Measurements from ENCODE around the gene SRRM1.

SRRM1 gene

DNA sequence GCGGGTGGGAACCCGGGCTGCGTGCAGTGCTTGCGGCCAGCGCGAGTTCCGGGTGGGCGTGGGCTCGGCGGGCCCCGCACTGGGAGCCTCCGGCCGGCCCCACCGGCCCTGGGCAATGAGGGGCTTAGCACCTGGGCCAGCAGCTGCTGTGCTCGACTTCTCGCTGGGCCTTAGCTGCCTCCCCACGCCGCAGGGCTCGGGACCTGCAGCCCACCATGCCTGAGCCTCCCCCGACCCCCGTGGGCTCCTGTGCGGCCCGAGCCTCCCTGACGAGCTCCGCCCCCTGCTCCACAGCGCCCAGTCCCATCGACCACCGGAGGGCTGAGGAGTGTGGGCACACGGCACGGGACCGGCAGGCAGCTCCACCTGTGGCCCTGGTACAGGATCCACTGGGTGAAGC, 78.4 kb downstream of the SRRM1 start:
- no peak for DNase-seq

DNA sequence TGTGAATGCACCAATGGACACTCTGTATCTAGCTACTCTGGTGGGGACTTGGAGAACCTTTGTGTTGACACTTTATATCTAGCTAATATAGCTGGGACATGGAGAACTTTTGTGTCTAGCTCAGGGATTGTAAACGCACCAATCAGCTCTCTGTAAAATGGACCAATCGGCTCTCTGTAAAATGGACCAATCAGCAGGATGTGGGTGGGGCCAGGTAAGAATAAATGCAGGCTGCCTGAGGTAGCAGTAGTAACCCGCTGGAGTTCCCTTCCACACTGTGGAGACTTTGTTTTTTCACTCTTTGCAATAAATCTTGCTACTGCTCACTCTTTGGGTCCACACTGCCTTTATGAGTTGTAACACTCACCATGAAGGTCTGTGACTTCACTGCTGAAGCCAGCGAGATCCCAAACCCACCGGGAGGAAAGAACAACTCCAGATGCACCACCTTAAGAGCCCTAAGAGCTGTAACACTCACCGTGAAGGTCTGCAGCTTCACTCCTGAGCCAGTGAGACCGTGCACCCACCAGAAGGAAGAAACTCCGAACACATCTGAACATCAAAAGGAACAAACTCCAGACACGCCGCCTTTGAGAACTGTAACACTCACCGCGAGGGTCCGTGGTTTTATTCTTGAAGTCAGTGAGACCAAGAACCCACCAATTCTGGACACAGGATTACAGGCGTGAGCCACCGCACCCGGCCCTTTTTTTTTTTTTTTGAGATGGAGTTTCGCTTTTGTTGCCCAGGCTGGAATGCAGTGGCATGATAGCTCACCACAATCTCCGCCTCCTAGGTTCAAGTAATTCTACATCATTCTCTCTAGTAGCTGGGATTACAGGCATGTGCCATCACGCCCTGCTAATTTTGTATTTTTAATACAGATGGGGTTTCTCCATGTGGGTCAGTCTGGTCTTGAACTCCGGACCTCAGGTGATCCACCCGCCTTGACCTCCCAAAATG, 79.3 kb downstream of the SRRM1 start:
- DNase-seq, result peak in 3 of 6 experiments; percentile 6 to 27 (median 15)

Data from stimulated activated naive CD4-positive, alpha-beta T cell (primary cell).